SK-N-MC (cell line): Measurements from ENCODE around the gene SETD1A.

Source experiments
- EZH2 ChIP-seq: fragments of 200-600 bp; sonication (generic); IDR thresholded peaks from one replicate; pipeline ENCODE4 v1.6.1; 2017; ENCODE audit warnings: antibody characterized with exemption
- FOXP2 ChIP-seq: optimal IDR thresholded peaks from 2 replicates; pipeline ENCODE3; 2011; ENCODE audit warnings: mild to moderate bottlenecking, moderate library complexity; ENCODE audit not compliant: insufficient read depth; ENCODE audit errors: extremely low read length, control extremely low read depth
- POLR2AphosphoS5 ChIP-seq: IDR thresholded peaks from 2 replicates; pipeline ENCODE4 v1.6.1; 2012; ENCODE audit warnings: mild to moderate bottlenecking, low read depth, low read length, borderline replicate concordance

- TF ChIP-seq POLR2AphosphoS5 (no peak), EZH2 (no peak), FOXP2 (no peak)
Measured at GRCh38 chr16:31008149-31008548, 50.6 kb downstream of the SETD1A start.
